DND-41 (cell line): ENCODE data around the gene TENT5C.
A peak's percentile ranks its signal among the peaks of the same experiment; 100 is the strongest.

Source experiments
- ATAC-seq: fragments of 200-7000 bp; cut with Tn5 transposase; 3 replicates; pipeline ENCODE4 v1.9.1; 2021; ENCODE audit warnings: low read depth; ENCODE audit not compliant: insufficient read depth
- DNase-seq: peaks from one replicate; pipeline ENCODE4 v3.0.0-alpha.2; 2020
- H2AFZ ChIP-seq: 2 replicates; pipeline ENCODE4 v1.6.0; 2012; ENCODE audit warnings: low read depth, low read length
- H3K27ac ChIP-seq: 2 replicates; pipeline ENCODE4 v1.5.1; 2012; ENCODE audit warnings: low read length, inconsistent platforms
- H3K27me3 ChIP-seq: fragments of 200-600 bp; sonication (generic); 2 replicates; pipeline ENCODE4 v1.6.0; 2012; ENCODE audit warnings: low read length, mild to moderate bottlenecking, inconsistent platforms; ENCODE audit not compliant: insufficient read depth, poor library complexity
- H3K36me3 ChIP-seq: 2 replicates; pipeline ENCODE4 v1.5.1; 2012; ENCODE audit warnings: low read length, inconsistent platforms; ENCODE audit not compliant: insufficient read depth
- H3K4me1 ChIP-seq: 2 replicates; pipeline ENCODE4 v1.5.1; 2012; ENCODE audit warnings: mild to moderate bottlenecking, low read length; ENCODE audit not compliant: insufficient read depth
- H3K4me2 ChIP-seq: 2 replicates; pipeline ENCODE4 v1.6.0; 2012; ENCODE audit warnings: mild to moderate bottlenecking, moderate library complexity, low read length, inconsistent platforms; ENCODE audit not compliant: insufficient read depth
- H3K4me3 ChIP-seq, 2 experiments: fragments of 200-600 bp in 1 of 2; shearing (Covaris generic) in 1 of 2; 2 replicates each; pipeline ENCODE4 v1.5.1; 2012 to 2016; ENCODE audit warnings: inconsistent platforms in 2 of 2, low read length in 2 of 2, mild to moderate bottlenecking in 2 of 2, low read depth in 1 of 2, moderate library complexity in 1 of 2
- H3K79me2 ChIP-seq: 2 replicates; pipeline ENCODE4 v1.6.0; 2012; ENCODE audit warnings: low read length, inconsistent platforms; ENCODE audit not compliant: insufficient read depth
- H3K9ac ChIP-seq: 2 replicates; pipeline ENCODE4 v1.6.0; 2012; ENCODE audit warnings: low read depth, mild to moderate bottlenecking, inconsistent platforms, low read length, moderate library complexity
- H3K9me3 ChIP-seq: 2 replicates; pipeline ENCODE4 v1.5.1; 2012; ENCODE audit warnings: low read length, moderate library complexity, mild to moderate bottlenecking, inconsistent platforms; ENCODE audit not compliant: insufficient read depth, severe bottlenecking
- H4K20me1 ChIP-seq: 2 replicates; pipeline ENCODE4 v1.6.0; 2012; ENCODE audit warnings: low read length; ENCODE audit not compliant: insufficient read depth
- CTCF ChIP-seq: IDR thresholded peaks from 2 replicates; pipeline ENCODE4 v1.5.1; 2012; ENCODE audit warnings: borderline replicate concordance, low read length, moderate library complexity, mild to moderate bottlenecking; ENCODE audit not compliant: poor library complexity, severe bottlenecking; ENCODE audit errors: extremely low read depth
- EZH2 ChIP-seq: IDR thresholded peaks from 3 replicates; pipeline ENCODE4 v1.6.1; 2012; ENCODE audit warnings: borderline replicate concordance, low read depth, mild to moderate bottlenecking, moderate library complexity, low read length, inconsistent platforms; ENCODE audit not compliant: severe bottlenecking

The TENT5C gene

DNA sequence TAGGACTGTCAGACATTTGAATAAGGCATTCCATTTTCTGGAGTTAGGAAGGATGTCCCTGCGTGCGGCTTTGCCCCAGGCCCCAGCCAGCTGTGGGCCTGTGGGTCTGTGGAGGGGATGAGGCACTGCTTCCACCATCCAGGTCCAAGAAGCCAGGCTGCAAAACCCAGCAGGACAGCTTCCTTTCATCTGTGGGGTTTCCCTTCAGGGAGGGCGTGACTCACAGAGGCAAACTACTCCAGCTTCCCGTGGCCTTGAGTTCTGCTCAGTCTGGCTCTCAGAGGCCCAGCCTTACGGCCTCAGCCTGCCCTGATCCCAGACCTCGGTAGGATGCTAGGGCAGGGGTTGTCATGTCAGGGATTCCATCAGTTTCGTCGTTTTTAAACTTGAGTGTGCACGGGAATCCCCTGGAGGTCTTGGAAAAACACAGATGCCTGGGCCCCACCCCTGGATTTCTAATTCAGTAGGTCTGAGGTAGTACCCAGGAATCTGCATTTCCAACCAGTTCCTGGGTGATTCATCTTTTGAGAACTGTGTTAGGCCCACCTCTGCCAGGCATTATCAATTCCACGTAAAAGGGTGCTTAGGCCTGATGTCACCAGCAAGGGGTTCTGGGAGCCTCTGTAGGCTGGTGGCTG lies 32.3 kb upstream of the TENT5C start:
- no peaks in the 10 kb centered on the region for H3K27me3 ChIP-seq
- ATAC-seq (peak; percentile 39; the same call in 1 of the 3 replicates), DNase-seq (no peak)
- TF ChIP-seq CTCF (no peak), EZH2 (no peak)
- no peak overlapping the region for H3K4me3 ChIP-seq
- H3K9me3 ChIP-seq: no peaks in the 10 kb centered on the region
- no peak overlapping the region for H2AFZ ChIP-seq
- H3K27ac ChIP-seq: no peak overlapping the region
- no peak overlapping the region for H3K9ac ChIP-seq
- H3K4me1 ChIP-seq: no peaks in the 10 kb centered on the region
- H3K79me2 ChIP-seq: no peaks in the 10 kb centered on the region
- H3K4me2 ChIP-seq: no peak overlapping the region
- no peaks in the 10 kb centered on the region for H4K20me1 ChIP-seq
- H3K36me3 ChIP-seq: no peaks in the 10 kb centered on the region

GRCh38 chr1:117574161-117574835 lies 31.6 kb upstream of the TENT5C start:
- TF ChIP-seq CTCF (no peak), EZH2 (no peak)
- Histone ChIP-seq H3K4me3 (no peak overlapping the region), H3K9ac (no peak overlapping the region), H2AFZ (no peak overlapping the region), H3K27ac (no peak overlapping the region), H3K36me3 (no peaks in the 10 kb centered on the region), H3K27me3 (no peaks in the 10 kb centered on the region), H3K79me2 (no peaks in the 10 kb centered on the region), H3K4me2 (no peak overlapping the region), H3K4me1 (no peaks in the 10 kb centered on the region), H3K9me3 (no peaks in the 10 kb centered on the region), H4K20me1 (no peaks in the 10 kb centered on the region)
- DNase-seq (no peak), ATAC-seq (no peak)

DNA sequence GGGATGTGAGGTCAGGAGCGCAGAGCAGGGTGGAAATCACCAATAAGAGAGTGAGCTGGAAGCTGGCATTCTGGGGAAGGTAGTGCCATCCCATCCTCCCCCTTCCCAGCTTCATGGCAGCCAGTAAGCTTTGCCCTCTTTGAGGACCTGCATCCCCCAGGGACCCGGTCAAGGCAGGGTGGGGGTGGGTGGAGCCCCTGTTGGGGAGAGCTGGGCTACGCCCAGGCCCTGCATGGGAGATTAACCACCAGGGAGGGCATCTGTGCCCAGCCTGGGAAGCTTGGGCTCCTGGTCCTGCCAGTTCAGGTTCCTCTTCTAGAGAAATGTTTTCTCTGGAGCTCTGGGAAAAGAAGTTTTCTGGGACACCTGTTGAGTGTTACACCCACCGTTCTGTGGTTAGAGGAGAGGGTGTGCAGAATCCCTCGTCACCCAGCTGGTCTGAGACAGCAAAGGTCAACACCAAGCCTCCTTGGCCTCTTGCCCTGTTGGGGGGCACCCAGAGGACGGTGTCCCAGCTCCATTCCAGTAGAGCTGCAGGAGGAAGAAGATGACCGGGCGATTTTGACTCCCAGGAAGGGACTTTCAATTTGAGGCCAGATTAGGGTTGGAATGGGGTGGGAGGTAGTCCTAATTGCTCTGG lies 30.1 kb upstream of the TENT5C start:
- Histone ChIP-seq H3K9ac (no peak overlapping the region), H3K4me1 (no peaks in the 10 kb centered on the region), H4K20me1 (no peaks in the 10 kb centered on the region), H3K4me3 (no peak overlapping the region), H3K79me2 (no peaks in the 10 kb centered on the region), H3K27me3 (no peaks in the 10 kb centered on the region), H2AFZ (no peak overlapping the region), H3K36me3 (no peaks in the 10 kb centered on the region), H3K9me3 (no peaks in the 10 kb centered on the region), H3K27ac (no peak overlapping the region), H3K4me2 (no peak overlapping the region)
- no peak for ATAC-seq
- DNase-seq: no peak
- no peak for TF ChIP-seq EZH2
- TF ChIP-seq CTCF: no peak
